Measurements from ENCODE around the gene MGAT1.
"Not testable (repeated sequence)": the region's sequence is repeated elsewhere in the genome, so short reads cannot be mapped to it uniquely, and the experiment has no call there.

Gene MGAT1

GRCh38 chr5:180802325-180803180, at the start of gene MGAT1:
Gene MGAT1 (minus strand): TSS chr5:180802806. CDS start chr5:180792971, 9,835 bp downstream.
- peak; percentile 73 for DNase-seq (ENCODE audit: low read depth)

GRCh38 chr5:180850434-180851078, 48.0 kb upstream of the MGAT1 start:
- DNase-seq (ENCODE audit: low read depth): no peak

- DNase-seq (ENCODE audit: low read depth): no peak
Measured at GRCh38 chr5:180849827-180850226, 47.2 kb upstream of the MGAT1 start.

GRCh38 chr5:180848878-180849277, 46.3 kb upstream of the MGAT1 start:
- no peak for DNase-seq (ENCODE audit: low read depth)

GRCh38 chr5:180848265-180848664, 45.7 kb upstream of the MGAT1 start:
- no peak for DNase-seq (ENCODE audit: low read depth)

GRCh38 chr5:180847026-180847425, 44.4 kb upstream of the MGAT1 start:
- no peak for DNase-seq (ENCODE audit: low read depth)

GRCh38 chr5:180844858-180845257, 42.3 kb upstream of the MGAT1 start:
- no peak for DNase-seq (ENCODE audit: low read depth)

GRCh38 chr5:180844432-180844831, 41.8 kb upstream of the MGAT1 start:
- no peak for DNase-seq (ENCODE audit: low read depth)

- no peak for DNase-seq (ENCODE audit: low read depth)
Measured at GRCh38 chr5:180839935-180840334, 37.3 kb upstream of the MGAT1 start.

GRCh38 chr5:180839227-180839626, 36.6 kb upstream of the MGAT1 start:
- no peak for DNase-seq (ENCODE audit: low read depth)

GRCh38 chr5:180837478-180837877, 34.9 kb upstream of the MGAT1 start:
- DNase-seq (ENCODE audit: low read depth): no peak

GRCh38 chr5:180832638-180833068, 30.0 kb upstream of the MGAT1 start:
- no peak for DNase-seq (ENCODE audit: low read depth)

GRCh38 chr5:180831139-180832093, 28.8 kb upstream of the MGAT1 start:
- DNase-seq (ENCODE audit: low read depth): peak; percentile 71

- peak; percentile 56 for DNase-seq (ENCODE audit: low read depth)
Measured at GRCh38 chr5:180830253-180831138, 27.9 kb upstream of the MGAT1 start.

GRCh38 chr5:180829726-180830125, 27.1 kb upstream of the MGAT1 start:
- DNase-seq (ENCODE audit: low read depth): no peak

- not testable (repeated sequence) for DNase-seq (ENCODE audit: low read depth)
Measured at GRCh38 chr5:180828756-180829531, 26.3 kb upstream of the MGAT1 start.

GRCh38 chr5:180827374-180827773, 24.8 kb upstream of the MGAT1 start:
- DNase-seq (ENCODE audit: low read depth): not testable (repeated sequence)

GRCh38 chr5:180825768-180826525, 23.3 kb upstream of the MGAT1 start:
- DNase-seq (ENCODE audit: low read depth): no peak

- no peak for DNase-seq (ENCODE audit: low read depth)
Measured at GRCh38 chr5:180824630-180825476, 22.2 kb upstream of the MGAT1 start.

Data from activated T-helper 9 cell treated with anti-CD3 and anti-CD28 coated beads, Interleukin-2, amount 50 U/mL, for 16 hours (primary cell).